Nucleus accumbens (tissue), 56 donors: ENCODE results near the gene EMP1.

Experiments
- DNase-seq, 56 donors: peaks; one replicate each; lab custom pipeline; 2025; lab: John Stamatoyannopoulos, UW

The EMP1 gene

GRCh38 chr12:13171921-13172859, 24.3 kb upstream of the EMP1 start:
- peak in 22 of 56 donors; percentile 4 to 70 (median 26) for DNase-seq

GRCh38 chr12:13173012-13173932, 23.3 kb upstream of the EMP1 start:
- peak in 17 of 56 donors; percentile 7 to 67 (median 18) for DNase-seq

- no peak for DNase-seq
Observed at GRCh38 chr12:13175499-13175898, 21.0 kb upstream of the EMP1 start.

- DNase-seq, result no peak
Observed at GRCh38 chr12:13176256-13176655, 20.3 kb upstream of the EMP1 start.

GRCh38 chr12:13177373-13177772, 19.2 kb upstream of the EMP1 start:
- DNase-seq, result no peak

- no peak for DNase-seq
Observed at GRCh38 chr12:13177906-13178305, 18.6 kb upstream of the EMP1 start.

GRCh38 chr12:13178568-13179210, 17.8 kb upstream of the EMP1 start:
- no peak for DNase-seq

- DNase-seq, result peak in 11 of 56 donors; percentile 9 to 51 (median 20)
Observed at GRCh38 chr12:13179211-13180074, 17.1 kb upstream of the EMP1 start.

- no peak for DNase-seq
Observed at GRCh38 chr12:13181375-13182070, 15.0 kb upstream of the EMP1 start.

GRCh38 chr12:13182881-13183280, 13.6 kb upstream of the EMP1 start:
- DNase-seq, result no peak

GRCh38 chr12:13183620-13184019, 12.9 kb upstream of the EMP1 start:
- no peak for DNase-seq

GRCh38 chr12:13186302-13186701, 10.2 kb upstream of the EMP1 start:
- no peak for DNase-seq

- DNase-seq, result no peak
Observed at GRCh38 chr12:13187399-13187798, 9.1 kb upstream of the EMP1 start.

GRCh38 chr12:13189264-13189663, 7.3 kb upstream of the EMP1 start:
- DNase-seq, result no peak

- DNase-seq, result no peak
Observed at GRCh38 chr12:13190275-13190674, 6.3 kb upstream of the EMP1 start.

GRCh38 chr12:13192719-13193118, 3.8 kb upstream of the EMP1 start:
- no peak for DNase-seq

- DNase-seq, result peak in 2 of 56 donors; percentile 9 to 14
Observed at GRCh38 chr12:13193505-13194231, 2.9 kb upstream of the EMP1 start.

GRCh38 chr12:13194401-13195110, 2.0 kb upstream of the EMP1 start:
- DNase-seq, result no peak
